ENCODE results near the gene VAC14.

VAC14 gene

DNA sequence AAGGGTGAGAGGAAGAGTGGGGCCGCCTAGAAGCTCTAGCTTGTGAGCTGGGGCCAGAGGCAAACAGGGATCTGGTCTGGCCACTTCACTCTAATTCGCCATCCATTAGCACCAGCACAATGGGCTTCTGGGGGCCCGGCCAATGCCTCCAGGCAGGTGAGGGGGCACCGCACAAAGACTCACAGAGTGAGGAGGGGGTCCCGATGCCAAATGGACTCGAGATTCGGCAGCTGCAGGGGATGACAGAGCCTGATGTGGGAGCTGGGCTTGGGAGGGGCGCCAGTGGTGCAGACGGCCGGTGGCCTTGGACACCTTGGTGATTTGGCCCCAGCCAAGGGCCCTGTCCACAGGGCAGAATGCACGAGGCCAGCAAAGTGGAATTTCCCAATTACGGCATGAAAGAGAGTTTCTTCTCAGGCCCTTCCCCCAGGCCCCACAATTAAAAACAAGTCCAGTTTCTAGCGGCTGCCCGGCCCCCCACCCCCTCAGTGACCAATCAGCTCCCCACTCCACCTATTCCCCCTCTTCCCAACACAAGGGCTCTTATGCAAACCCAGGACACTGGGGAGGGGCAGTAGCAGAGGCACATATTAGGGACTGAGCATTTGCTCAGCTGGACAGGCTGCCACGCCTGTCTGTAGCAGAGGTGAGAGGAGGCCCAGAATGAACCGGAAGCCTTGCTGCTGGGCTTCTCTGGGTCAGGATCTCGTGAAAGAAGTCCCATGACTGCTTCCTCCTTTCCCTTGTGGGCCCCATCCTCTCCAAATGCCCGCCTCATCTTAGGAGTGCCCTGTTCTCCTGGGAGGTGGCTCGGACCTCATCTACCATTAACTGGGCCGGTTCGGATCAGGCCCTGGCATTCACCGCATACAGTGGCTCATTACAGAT lies 75.7 kb downstream of the VAC14 start:
- DNase-seq (ENCODE audit: low read depth): no peak

- DNase-seq (ENCODE audit: low read depth): no peak
Observed at GRCh38 chr16:70724146-70725023, 76.6 kb downstream of the VAC14 start.

DNA sequence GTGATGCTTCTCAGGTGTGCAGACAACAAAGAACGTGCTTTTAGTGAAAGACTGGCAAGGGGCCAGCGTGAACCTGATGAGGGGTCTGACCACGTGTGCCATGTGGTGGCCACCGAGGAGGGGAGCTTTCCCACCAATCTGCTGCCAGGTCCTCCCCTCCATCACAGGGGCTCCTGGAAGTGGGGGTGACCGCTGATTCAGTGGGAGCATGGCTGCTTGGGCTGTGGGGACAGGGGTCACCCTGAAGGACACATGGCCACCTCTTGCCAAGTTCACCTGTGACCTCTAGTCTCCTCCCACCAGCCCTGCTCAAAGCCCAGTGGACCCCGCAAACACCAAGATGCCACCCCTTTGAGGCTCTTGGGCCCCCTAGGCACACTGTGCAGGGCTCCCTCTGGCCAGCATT lies 77.2 kb downstream of the VAC14 start:
- DNase-seq (ENCODE audit: low read depth): no peak

DNA sequence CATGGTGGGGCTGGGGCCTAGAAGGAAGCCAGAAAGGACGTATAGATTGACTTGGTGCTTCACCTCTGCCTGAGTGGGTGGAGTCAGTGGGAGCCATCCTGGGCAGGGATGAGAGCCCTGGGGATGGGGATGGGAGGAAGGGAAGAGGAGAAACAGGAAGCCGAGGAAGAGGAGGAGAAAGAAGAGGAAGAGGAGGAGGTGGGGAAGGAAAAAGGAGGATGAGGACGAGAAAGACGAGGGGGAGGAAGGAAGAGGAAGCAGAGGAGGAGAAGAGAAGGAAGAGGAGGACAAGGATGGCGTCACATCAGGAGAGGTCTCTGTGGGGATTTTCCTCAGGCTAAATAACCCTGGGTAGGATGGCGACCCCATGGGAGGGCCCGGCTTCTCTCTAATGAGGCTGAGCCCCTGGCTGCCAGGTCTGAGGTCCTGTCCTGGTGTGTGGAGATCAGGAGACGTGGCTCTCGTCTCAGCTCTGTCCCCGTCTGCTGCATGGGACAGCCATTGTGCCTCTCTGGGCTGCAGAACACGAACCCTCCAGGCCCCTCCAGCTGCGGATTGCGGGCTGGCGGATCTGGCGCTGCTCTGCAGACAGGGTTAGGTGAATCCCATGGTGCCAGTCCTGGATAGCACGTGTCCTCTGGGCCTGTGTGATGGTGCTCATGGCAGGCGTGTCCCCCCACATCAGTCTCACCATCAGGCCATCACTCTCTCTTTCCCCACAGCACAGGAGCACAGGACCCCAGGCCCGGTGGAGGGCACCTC lies 79.6 kb downstream of the VAC14 start:
- DNase-seq (ENCODE audit: low read depth): no peak

DNA sequence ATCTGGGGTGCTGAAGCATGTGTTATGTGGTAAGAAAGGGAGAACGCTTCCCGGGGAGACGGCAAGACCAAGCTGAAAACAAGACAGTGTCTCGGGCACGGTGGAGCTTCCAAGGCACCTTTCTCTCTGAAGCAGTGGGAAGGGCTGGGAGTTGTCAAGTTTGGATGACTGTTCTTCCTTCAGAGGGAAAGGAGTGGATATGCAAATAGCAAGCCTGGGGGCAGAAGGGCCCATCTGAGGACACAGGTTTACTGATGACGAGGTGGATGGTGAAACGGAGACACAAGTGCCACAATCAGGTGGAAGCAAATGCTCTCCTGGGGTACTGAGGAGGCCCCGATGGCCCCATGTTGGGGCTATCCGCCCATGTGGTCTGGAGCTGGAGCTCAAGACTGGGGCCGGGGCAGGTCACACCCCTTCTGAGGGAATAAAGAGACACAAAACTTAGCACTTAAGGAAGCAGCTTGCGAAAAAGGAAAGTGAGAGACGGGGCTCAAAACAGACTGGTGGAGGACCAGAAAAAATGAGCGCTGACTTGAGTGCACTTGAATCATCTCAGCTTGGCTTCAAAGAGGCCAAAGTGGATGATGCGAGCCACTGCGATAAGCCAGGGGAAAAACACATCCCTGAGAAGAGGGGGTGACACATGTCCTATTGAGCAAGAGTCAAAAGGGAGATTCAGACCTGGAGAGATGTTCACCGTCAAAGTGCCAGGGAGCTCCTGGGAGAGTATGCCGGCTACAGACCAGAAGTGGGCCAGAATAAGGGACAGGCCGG lies 80.3 kb downstream of the VAC14 start:
- no peak for DNase-seq (ENCODE audit: low read depth)

DNA sequence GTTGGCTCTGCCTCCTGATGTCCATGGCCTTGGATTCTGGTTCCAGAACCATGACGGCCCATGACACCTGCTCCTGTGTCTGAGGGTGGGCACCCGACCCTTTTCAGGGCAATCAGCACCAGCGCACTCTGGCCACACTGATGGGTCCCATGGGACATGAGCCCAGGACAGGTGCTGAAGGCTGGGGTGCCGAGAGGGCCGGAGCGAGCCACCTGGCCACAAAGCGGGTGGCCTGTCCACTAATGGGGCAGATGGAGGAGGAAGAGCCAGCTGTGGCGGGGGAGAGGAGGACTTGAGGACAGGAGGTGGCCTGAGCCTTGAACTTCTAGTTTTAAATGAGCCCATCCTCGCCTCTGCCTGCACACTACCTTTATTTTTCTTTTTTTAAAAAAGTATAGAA lies 83.9 kb downstream of the VAC14 start:
- no peak for DNase-seq (ENCODE audit: low read depth)

GRCh38 chr16:70715860-70716357 lies 85.0 kb downstream of the VAC14 start:
- no peak for DNase-seq (ENCODE audit: low read depth)

DNA sequence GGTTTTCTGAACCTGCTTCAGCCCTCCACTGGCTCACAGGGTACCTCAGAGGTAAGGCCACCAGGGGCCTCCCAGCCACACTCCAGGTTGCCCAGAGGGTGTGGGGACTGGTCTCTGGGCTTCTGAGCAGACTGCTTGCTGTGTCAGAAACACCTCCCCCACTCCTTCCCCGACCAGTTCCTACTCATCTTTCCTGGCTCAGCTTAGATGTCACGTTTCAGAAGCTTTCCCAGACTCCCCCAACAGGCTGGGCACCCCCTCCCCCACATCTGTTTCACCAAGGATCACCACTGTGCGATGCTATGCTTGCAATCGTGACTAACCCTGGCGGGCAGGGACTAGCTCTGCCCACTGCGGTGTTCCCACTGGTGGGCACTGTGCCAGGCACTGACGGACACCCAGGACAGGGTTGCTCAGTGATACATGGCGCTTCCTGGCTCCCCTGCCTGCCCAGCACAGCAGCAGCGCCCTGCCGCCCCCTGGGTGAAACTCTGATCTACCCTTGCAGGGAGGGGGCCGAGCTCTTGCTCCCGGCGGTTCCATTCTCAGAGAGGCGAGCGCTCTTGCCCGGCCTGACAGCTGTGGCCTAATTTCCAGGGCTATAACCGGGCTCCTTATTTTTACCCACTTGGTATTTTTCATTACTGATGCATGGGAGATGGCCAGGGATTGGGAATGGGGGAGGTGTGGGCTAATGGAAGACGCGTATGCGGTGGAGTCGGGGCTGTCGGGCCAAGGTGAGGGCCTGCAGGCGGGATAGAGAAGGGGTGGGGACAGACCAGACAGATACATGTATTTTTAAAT lies 85.7 kb downstream of the VAC14 start:
- DNase-seq (ENCODE audit: low read depth): no peak

- DNase-seq (ENCODE audit: low read depth): no peak
Observed at GRCh38 chr16:70714581-70715054, 86.3 kb downstream of the VAC14 start.

DNA sequence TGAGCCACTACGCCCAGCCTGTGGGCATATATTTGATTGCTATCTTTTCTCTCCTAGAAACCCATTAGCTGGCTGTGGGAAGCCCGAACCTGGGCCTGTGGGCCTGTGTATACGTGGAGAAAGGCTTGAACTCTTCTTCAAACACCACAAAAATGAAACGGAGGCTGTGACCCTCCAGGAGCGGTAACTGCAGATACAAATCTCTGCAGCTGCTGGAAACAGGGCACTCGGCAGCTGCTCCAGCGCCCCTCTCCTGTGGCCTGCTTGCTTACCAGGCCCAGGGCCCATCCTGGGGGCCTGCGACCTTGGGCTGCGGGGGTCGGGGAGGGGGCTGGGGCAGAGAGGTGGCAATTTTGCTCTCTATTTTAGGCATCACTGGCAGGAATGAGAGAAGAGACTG lies 87.1 kb downstream of the VAC14 start:
- no peak for DNase-seq (ENCODE audit: low read depth)

DNA sequence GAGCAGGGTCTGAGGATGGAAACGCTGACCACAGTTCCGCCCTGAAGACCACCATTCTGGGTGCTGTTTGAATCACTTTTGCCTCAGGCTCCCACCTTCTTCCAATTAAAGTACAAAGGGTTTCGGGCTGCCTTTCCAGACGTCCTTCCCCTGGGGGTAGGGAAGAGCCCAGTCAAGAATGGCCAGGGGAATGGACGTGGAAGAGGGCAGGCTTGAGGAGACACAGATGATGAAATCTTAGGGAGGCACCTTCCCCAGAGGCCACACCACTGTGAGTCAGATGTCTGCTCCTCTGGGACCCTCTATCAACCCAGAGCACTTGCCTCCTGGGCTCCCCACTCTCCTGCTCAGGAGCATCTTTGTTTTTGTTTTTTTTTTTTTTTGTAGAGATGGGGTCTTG lies 87.6 kb downstream of the VAC14 start:
- DNase-seq (ENCODE audit: low read depth): no peak

- no peak for DNase-seq (ENCODE audit: low read depth)
Observed at GRCh38 chr16:70712942-70713341, 88.0 kb downstream of the VAC14 start.

- no peak for DNase-seq (ENCODE audit: low read depth)
Observed at GRCh38 chr16:70712359-70712758, 88.6 kb downstream of the VAC14 start.

- no peak for DNase-seq (ENCODE audit: low read depth)
Observed at GRCh38 chr16:70711211-70712031, 89.5 kb downstream of the VAC14 start.

- DNase-seq (ENCODE audit: low read depth): no peak
Observed at GRCh38 chr16:70710422-70711210, 90.3 kb downstream of the VAC14 start.

DNA sequence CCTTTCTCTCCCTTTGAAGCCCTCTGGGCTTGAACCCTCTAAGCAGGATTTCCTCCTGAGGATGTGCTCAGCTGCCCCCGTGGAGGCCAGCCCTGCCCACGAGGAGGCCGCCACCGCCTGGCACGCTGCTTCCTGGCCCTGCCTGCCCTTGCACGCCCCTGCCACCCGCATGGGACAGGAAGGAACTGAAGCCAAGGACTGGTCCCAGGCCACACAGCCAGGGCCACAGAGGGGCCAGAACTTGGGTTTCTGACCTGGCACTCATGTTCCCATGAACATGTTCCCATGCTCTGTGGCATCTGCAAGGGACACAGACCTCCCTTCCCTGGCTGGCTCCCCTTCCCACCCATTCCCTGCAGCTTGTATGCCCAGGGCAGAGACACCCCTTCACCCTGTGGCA lies 91.0 kb downstream of the VAC14 start:
- DNase-seq (ENCODE audit: low read depth): no peak

- no peak for DNase-seq (ENCODE audit: low read depth)
Observed at GRCh38 chr16:70709457-70709856, 91.5 kb downstream of the VAC14 start.

GRCh38 chr16:70708366-70709246 lies 92.4 kb downstream of the VAC14 start:
- DNase-seq (ENCODE audit: low read depth): no peak
